T1000 (cell line): ENCODE measurements around the gene HTRA3.

ENCODE experiments used
- DNase-seq: peaks from one replicate; lab custom pipeline; 2025; ENCODE audit warnings: mixed read lengths; lab: John Stamatoyannopoulos, UW

HTRA3 gene

GRCh38 chr4:8269535-8270417, at the start of gene HTRA3:
Gene HTRA3 (plus strand): TSS chr4:8269754. CDS start chr4:8269969, 215 bp downstream.
- no peak for DNase-seq

- DNase-seq: no peak
Measured at GRCh38 chr4:8220661-8221450, 48.7 kb upstream of the HTRA3 start.

- DNase-seq: no peak
Measured at GRCh38 chr4:8221476-8221875, 48.1 kb upstream of the HTRA3 start.

- no peak for DNase-seq
Measured at GRCh38 chr4:8221985-8222384, 47.6 kb upstream of the HTRA3 start.

- no peak for DNase-seq
Measured at GRCh38 chr4:8222609-8223388, 46.8 kb upstream of the HTRA3 start.

- no peak for DNase-seq
Measured at GRCh38 chr4:8224267-8224974, 45.1 kb upstream of the HTRA3 start.

GRCh38 chr4:8224975-8225625, 44.5 kb upstream of the HTRA3 start:
- DNase-seq: no peak

- DNase-seq: no peak
Measured at GRCh38 chr4:8225706-8226443, 43.7 kb upstream of the HTRA3 start.

- DNase-seq: no peak
Measured at GRCh38 chr4:8227201-8227770, 42.3 kb upstream of the HTRA3 start.

GRCh38 chr4:8227771-8228318, 41.7 kb upstream of the HTRA3 start:
- no peak for DNase-seq

GRCh38 chr4:8228319-8229250, 41.0 kb upstream of the HTRA3 start:
- DNase-seq: no peak

GRCh38 chr4:8229331-8229975, 40.1 kb upstream of the HTRA3 start:
- DNase-seq: no peak

- no peak for DNase-seq
Measured at GRCh38 chr4:8230033-8230432, 39.5 kb upstream of the HTRA3 start.

GRCh38 chr4:8230891-8231290, 38.7 kb upstream of the HTRA3 start:
- DNase-seq: no peak

GRCh38 chr4:8231551-8232049, 38.0 kb upstream of the HTRA3 start:
- DNase-seq: no peak

GRCh38 chr4:8232748-8233147, 36.8 kb upstream of the HTRA3 start:
- DNase-seq: no peak

GRCh38 chr4:8233672-8234484, 35.7 kb upstream of the HTRA3 start:
- no peak for DNase-seq
